Astrocyte (in vitro differentiated cells and primary cell): ENCODE results near the gene MED6. TPM values are rescaled to one million over a fixed set of nuclear protein-coding genes. Genes with fewer than 3 reads are reported as not detected.
A peak's percentile ranks its signal among the peaks of the same experiment; 100 is the strongest.

ENCODE experiments used
- DNase-seq: peaks from one replicate; pipeline ENCODE4 v3.0.0-alpha.2; 2010; ENCODE audit warnings: low read depth
- FAIRE-seq: peaks from 2 replicates; lab custom pipeline; 2011; peaks lifted over from hg19 to GRCh38; lab: Jason Lieb, UNC
- H2AFZ ChIP-seq: 2 replicates; pipeline ENCODE4 v1.6.0; 2012; ENCODE audit warnings: low read depth, low read length, inconsistent platforms
- H3K27ac ChIP-seq: 2 replicates; pipeline ENCODE4 v1.5.1; 2011; ENCODE audit warnings: low read depth, low read length, inconsistent platforms
- H3K27me3 ChIP-seq: 2 replicates; pipeline ENCODE4 v1.6.0; 2011; ENCODE audit warnings: low read length, inconsistent platforms; ENCODE audit not compliant: insufficient read depth
- H3K36me3 ChIP-seq: 2 replicates; pipeline ENCODE4 v1.5.1; 2011; ENCODE audit warnings: low read length, inconsistent platforms; ENCODE audit not compliant: insufficient read depth
- H3K4me1 ChIP-seq: 2 replicates; pipeline ENCODE4 v1.5.1; 2011; ENCODE audit warnings: low read length, inconsistent platforms; ENCODE audit not compliant: insufficient read depth
- H3K4me2 ChIP-seq: 2 replicates; pipeline ENCODE4 v1.6.0; 2012; ENCODE audit warnings: low read length, inconsistent platforms
- H3K4me3 ChIP-seq: 2 replicates; pipeline ENCODE4 v1.5.1; 2011; ENCODE audit warnings: low read depth, mild to moderate bottlenecking, low read length, inconsistent platforms; ENCODE audit not compliant: insufficient read depth
- H3K79me2 ChIP-seq: 2 replicates; pipeline ENCODE4 v1.6.0; 2012; ENCODE audit warnings: mild to moderate bottlenecking, low read length, inconsistent platforms; ENCODE audit not compliant: insufficient read depth
- H3K9ac ChIP-seq: 2 replicates; pipeline ENCODE4 v1.6.0; 2012; ENCODE audit warnings: mild to moderate bottlenecking, low read length, inconsistent platforms
- H3K9me3 ChIP-seq: 2 replicates; pipeline ENCODE4 v1.5.1; 2012; ENCODE audit warnings: low read depth, mild to moderate bottlenecking, low read length, inconsistent platforms; ENCODE audit not compliant: insufficient read depth
- H4K20me1 ChIP-seq: 2 replicates; pipeline ENCODE4 v1.6.0; 2012; ENCODE audit warnings: low read length, inconsistent platforms; ENCODE audit not compliant: insufficient read depth
- H3K27ac Mint-ChIP-seq: one replicate; pipeline ENCODE4 v1.8.0; 2021; ENCODE audit warnings: mild to moderate bottlenecking, mixed read lengths; ENCODE audit not compliant: unreplicated experiment
- H3K27me3 Mint-ChIP-seq: one replicate; pipeline ENCODE4 v1.8.0; 2021; ENCODE audit warnings: low read depth, mixed read lengths; ENCODE audit not compliant: unreplicated experiment
- H3K36me3 Mint-ChIP-seq: one replicate; pipeline ENCODE4 v1.8.0; 2021; ENCODE audit warnings: low read depth, mixed read lengths; ENCODE audit not compliant: unreplicated experiment
- H3K4me1 Mint-ChIP-seq: one replicate; pipeline ENCODE4 v1.8.0; 2021; ENCODE audit warnings: low read depth, mixed read lengths; ENCODE audit not compliant: unreplicated experiment
- H3K4me3 Mint-ChIP-seq: one replicate; pipeline ENCODE4 v1.8.0; 2021; ENCODE audit warnings: mild to moderate bottlenecking, moderate library complexity, mixed read lengths; ENCODE audit not compliant: unreplicated experiment
- H3K9me3 Mint-ChIP-seq: one replicate; pipeline ENCODE4 v1.8.0; 2021; ENCODE audit warnings: mild to moderate bottlenecking, mixed read lengths; ENCODE audit not compliant: unreplicated experiment
- CTCF ChIP-seq: IDR thresholded peaks from 2 replicates; pipeline ENCODE4 v1.5.1; 2011; ENCODE audit warnings: low read depth, mild to moderate bottlenecking, inconsistent platforms, low read length, moderate library complexity; ENCODE audit not compliant: insufficient read depth
- EZH2 ChIP-seq: IDR thresholded peaks from 2 replicates; pipeline ENCODE4 v1.6.1; 2012; ENCODE audit warnings: mild to moderate bottlenecking, low read length, inconsistent platforms; ENCODE audit not compliant: insufficient read depth
- total RNA-seq: library from RNA; stranded (reverse); gene quantifications from 2 replicates; pipeline ENCODE4 v1.2.1, GENCODE V29; 2021

MED6 gene
- total RNA-seq, 1 donor from 2014 or later, result 43.5 TPM

- no peaks in the 10 kb centered on the region for H3K9me3 Mint-ChIP-seq
- TF ChIP-seq EZH2 (no peak), CTCF (no peak)
- Histone ChIP-seq H3K36me3 (no peaks in the 10 kb centered on the region), H3K4me2 (peak within 1 kb of the TSS; percentile 89), H3K4me3 (peak within 1 kb of the TSS; percentile 54), H3K27ac (no peak within 1 kb of the TSS), H3K79me2 (no peaks in the 10 kb centered on the region), H3K27me3 (peaks cover 44% of the 10 kb centered on the region), H2AFZ (peak within 1 kb of the TSS; percentile 73), H3K4me1 (peaks cover 12% of the 10 kb centered on the region), H3K9me3 (no peaks in the 10 kb centered on the region), H3K9ac (peak within 1 kb of the TSS; percentile 35), H4K20me1 (peaks cover 6% of the 10 kb centered on the region)
- H3K4me3 Mint-ChIP-seq, result peak within 1 kb of the TSS; percentile 93
- H3K36me3 Mint-ChIP-seq, result no peaks in the 10 kb centered on the region
- FAIRE-seq (no peak), DNase-seq (no peak)
- H3K27me3 Mint-ChIP-seq, result peaks cover 10% of the 10 kb centered on the region
- H3K27ac Mint-ChIP-seq, result no peak within 1 kb of the TSS
- peaks cover 9% of the 10 kb centered on the region for H3K4me1 Mint-ChIP-seq
Measured at GRCh38 chr14:70641548-70642302, 41.3 kb upstream of the MED6 start, which contains the start of gene TTC9. TTC9 (plus strand) TSS chr14:70641916; CDS start chr14:70642130, 214 bp downstream.

GRCh38 chr14:70640938-70641547, 40.6 kb upstream of the MED6 start:
- peaks cover 6% of the 10 kb centered on the region for H4K20me1 ChIP-seq
- peak overlapping the region; percentile 93 for H3K4me3 Mint-ChIP-seq
- DNase-seq, result peak; percentile 39
- H3K9me3 Mint-ChIP-seq, result peaks cover 5% of the 10 kb centered on the region
- H3K36me3 ChIP-seq, result no peaks in the 10 kb centered on the region
- no peak for FAIRE-seq
- H3K27ac Mint-ChIP-seq, result no peak overlapping the region
- H3K9ac ChIP-seq, result peak overlapping the region; percentile 35
- H3K4me1 ChIP-seq, result peaks cover 12% of the 10 kb centered on the region
- peak overlapping the region; percentile 54 for H3K4me3 ChIP-seq
- H2AFZ ChIP-seq, result peak overlapping the region; percentile 66
- H3K27me3 ChIP-seq, result peaks cover 43% of the 10 kb centered on the region
- H3K36me3 Mint-ChIP-seq, result no peaks in the 10 kb centered on the region
- TF ChIP-seq CTCF, result no peak
- no peak for TF ChIP-seq EZH2
- H3K4me2 ChIP-seq, result peak overlapping the region; percentile 89
- no peak overlapping the region for H3K27ac ChIP-seq
- peaks cover 10% of the 10 kb centered on the region for H3K27me3 Mint-ChIP-seq
- H3K4me1 Mint-ChIP-seq, result peaks cover 9% of the 10 kb centered on the region
- no peaks in the 10 kb centered on the region for H3K9me3 ChIP-seq
- no peaks in the 10 kb centered on the region for H3K79me2 ChIP-seq
